Activated CD4-positive, CD25-positive, alpha-beta regulatory T cell treated with anti-CD3 and anti-CD28 coated beads, Interleukin-2, amount 50 U/mL, for 16 hours (primary cell): ENCODE results near the gene STAT6.

Experiments
- DNase-seq: peaks from one replicate; pipeline ENCODE4 v3.0.0-alpha.2; 2020; ENCODE audit warnings: low read depth, low spot score

STAT6 gene

GRCh38 chr12:57111031-57111734 is at the start of gene STAT6:
STAT6 (minus strand) TSS chr12:57111362; CDS start chr12:57108278, 3,084 bp downstream.
- DNase-seq = peak; percentile 74

DNA sequence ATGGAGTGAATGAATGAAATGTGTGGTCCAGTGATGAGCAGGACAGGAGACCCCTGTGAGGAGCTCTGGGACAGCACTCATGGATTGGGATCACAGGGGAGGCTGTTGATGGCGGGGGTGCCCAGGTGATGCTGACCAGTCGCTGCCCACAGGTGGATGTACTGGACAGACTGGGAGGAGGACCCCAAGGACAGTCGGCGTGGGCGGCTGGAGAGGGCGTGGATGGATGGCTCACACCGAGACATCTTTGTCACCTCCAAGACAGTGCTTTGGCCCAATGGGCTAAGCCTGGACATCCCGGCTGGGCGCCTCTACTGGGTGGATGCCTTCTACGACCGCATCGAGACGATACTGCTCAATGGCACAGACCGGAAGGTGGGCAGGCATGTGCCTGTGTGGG is 49.6 kb upstream of the STAT6 start:
- DNase-seq = no peak

DNA sequence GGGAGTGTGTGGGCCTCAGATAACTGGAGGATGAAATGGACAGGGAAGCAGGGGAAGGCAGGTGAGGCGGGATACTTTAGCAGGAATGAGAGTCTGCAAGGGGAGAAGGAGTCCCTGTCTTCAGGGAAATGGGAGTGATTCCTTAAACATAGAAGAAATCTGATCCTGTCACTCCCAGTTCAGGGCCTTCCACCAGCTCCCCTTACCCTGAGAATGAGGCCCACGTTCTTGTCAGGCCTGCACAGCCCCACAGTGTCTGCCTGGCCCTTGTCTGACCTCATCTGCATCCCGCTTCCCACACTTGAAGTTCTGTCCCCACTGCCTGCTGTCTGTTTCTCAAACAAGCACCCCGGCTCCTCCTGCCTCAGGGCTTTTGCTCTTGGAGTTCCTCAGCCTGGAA is 48.9 kb upstream of the STAT6 start:
- no peak for DNase-seq

DNA sequence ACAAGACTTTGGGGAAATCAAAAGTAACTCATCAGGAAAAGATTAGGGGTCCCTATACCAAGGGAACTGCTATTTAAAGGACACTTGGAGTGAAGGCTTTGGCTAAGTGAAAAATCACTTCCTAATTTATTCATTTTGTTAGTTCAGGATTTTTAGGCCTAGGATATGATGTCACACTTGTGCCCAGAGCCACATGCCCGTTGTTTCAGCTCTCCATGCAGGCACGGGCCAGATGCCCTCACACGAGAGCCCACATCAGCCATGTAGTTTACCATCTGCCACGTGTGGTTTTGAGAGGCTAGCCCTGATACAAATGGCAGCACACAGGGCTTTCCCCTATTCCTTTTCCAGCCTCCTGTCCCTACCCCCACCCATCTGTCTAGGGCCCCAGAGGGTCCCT is 48.1 kb upstream of the STAT6 start:
- no peak for DNase-seq

DNA sequence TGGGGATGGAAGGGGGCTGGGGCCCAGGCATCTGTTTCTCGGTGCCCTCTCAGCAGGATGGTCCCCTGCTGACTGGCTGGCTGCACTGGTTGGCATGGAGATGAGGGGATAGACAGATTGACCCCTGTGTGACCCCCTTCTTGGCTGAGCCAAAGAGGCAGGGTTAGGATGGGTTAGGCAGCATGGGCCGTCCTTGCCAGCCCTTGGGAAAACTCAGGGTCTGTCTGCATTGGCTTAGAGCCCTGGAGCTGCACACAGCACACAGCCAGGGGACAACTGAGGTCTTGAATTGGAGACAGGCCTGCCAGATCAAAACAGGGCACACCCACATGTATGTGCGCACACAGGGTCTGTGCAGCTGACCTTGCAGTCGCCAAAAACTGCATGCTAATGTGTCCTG is 47.5 kb upstream of the STAT6 start:
- no peak for DNase-seq

DNA sequence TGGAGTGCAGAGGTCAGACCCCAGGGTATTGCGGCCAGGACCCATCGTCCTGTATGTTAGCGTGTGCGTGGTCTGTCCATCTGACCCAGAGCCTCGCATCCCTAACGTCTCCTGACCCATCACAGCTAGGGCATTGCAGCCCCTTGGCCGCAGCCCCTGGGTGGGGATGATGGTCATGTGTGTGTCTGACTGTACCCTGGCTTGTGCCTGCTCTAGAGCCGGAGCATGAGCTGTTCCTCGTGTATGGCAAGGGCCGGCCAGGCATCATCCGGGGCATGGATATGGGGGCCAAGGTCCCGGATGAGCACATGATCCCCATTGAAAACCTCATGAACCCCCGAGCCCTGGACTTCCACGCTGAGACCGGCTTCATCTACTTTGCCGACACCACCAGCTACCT is 47.0 kb upstream of the STAT6 start:
- no peak for DNase-seq

DNA sequence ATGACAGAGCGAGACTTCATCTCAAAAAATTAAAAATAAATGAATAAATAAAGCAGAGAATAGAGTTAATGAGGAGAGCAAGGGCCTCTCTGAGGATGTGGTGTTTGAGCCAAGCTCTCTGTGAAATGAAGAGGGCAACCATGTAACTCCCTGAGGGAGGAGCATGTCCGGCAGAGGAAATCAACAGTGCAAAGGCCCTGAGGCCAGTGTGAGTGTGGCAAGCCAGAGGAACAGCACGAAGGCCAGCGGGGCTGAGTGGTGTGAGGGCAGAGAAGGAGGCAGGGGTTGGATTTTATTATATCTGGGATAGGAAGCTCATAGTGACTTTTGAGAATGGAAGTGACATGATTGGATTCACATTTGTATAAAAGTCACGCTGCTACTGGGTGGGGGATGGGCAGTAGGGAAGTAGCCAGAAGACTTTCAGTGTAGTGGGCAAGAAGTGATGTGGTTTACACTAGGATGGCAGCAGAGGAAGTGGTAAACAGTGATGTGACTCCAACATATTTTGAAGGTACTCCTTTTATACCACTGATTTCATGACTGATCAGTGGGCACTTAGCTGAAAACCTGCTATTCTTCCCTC is 46.5 kb upstream of the STAT6 start:
- DNase-seq = no peak

DNA sequence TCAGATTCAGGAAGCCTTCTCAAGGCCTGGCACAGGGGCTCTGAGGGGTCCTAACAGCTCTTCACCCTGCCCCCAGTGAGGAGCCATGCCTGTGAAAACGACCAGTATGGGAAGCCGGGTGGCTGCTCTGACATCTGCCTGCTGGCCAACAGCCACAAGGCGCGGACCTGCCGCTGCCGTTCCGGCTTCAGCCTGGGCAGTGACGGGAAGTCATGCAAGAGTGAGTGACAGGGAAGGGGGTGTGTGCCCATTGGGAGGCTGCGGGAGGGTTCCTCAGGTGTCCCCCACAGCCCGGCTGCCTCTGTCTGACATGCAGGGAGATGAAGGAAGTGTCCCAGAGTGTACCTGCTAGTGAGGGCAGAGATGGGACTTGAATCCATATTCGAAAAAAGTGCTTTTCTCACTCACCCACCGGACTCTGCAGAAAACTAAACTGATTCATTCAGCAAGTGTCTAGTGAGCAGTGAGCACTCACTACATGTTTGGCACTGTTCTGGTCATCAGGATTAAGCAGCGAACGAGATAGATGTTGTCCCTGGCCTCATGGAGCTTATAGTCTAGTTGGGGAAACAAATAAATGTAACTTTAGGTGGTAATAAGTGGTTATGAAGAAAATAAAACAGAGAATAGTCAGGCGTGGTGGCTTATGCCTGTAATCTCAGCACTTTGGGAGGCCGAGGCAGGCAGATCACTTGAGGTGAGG is 45.7 kb upstream of the STAT6 start:
- DNase-seq = no peak

- no peak for DNase-seq
These were observed 43.8 kb upstream of the STAT6 start for GRCh38 chr12:57154804-57155434.

DNA sequence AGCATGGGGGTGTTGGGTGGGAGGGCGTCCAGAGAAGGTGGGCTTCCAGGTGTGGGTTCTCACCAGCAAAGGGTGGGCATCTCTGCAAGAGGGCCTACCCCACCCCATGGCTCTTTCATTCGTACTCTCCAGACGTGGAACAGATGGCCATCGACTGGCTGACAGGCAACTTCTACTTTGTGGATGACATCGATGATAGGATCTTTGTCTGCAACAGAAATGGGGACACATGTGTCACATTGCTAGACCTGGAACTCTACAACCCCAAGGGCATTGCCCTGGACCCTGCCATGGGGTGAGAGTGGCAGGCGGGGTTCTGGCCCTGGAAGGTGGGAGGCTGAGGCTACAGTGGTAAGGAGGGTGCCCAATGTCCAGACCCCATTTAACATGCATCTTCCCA is 42.9 kb upstream of the STAT6 start:
- no peak for DNase-seq

- no peak for DNase-seq
These were observed 42.3 kb upstream of the STAT6 start for GRCh38 chr12:57153415-57153997.

GRCh38 chr12:57152639-57153038 is 41.5 kb upstream of the STAT6 start:
- no peak for DNase-seq

DNA sequence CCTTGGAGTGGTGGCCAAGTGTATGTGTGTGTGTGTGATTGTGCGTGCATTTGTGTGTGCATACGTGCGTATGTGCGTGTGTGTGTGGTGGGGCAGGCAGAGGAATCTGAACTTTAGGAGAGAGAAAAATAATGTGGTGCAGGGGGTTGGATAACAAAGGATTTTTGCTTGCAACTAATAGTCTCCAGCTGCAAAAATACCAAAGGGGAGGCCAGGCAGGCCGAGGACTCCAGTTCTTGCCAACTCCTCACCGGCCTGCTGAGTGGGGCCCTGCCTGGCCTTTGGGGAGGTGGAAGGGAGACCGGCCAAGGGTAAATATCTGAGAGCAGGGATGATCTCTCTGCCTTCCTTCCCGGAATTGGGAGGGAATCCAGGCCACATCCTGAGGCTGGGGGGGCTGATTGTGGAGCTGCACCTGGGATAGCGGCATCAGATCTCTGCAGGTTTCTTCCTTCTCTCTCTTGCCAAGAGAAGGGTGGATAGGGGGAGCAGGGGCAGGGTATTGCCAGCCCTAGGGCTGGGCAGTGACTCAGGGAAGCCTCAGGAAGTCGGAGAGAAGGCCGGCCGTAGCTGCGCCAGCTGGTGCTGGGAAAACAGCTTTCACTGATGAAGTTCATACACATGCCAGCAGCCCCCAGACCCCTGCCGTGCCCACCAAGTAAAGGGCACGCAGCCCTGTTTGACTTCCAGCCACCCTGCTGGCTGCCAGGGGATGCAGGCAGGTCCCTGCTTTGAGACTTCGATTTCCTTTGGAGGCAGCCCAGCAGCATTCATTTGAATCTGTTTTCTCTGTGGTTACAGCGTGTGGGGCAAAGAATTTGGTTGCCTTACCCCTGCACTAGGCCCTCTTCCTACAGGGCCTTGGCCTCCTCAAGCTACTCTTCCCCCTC is 40.8 kb upstream of the STAT6 start:
- DNase-seq = no peak

DNA sequence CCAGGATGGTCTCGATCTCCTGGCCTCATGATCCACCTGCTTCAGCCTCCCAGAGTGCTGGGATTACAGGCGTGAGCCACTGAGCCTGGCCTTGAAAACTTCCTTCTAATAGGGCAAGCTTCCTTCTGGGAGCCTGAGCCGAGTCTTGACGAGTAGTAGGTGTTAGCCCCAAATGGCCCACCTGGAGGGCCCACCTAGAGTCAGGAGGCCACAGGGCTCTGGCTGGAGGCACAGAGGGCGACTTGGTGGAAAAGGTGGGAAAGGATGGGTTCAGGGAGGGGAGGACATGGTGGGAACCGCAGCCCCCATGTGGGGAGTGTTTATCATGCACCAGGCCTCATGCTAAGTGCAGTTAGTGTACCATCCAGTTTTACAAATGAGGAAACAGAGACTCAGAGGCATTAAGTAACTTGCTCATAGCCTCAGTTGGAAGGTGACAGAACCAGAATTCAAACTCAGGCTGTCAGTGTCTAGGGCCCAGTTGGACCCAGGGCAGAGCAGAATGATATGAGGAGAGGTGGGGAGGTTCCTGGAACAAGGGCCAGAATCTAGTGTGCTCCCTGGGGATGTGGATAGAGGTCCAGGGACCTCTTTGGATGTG is 39.3 kb upstream of the STAT6 start:
- no peak for DNase-seq

DNA sequence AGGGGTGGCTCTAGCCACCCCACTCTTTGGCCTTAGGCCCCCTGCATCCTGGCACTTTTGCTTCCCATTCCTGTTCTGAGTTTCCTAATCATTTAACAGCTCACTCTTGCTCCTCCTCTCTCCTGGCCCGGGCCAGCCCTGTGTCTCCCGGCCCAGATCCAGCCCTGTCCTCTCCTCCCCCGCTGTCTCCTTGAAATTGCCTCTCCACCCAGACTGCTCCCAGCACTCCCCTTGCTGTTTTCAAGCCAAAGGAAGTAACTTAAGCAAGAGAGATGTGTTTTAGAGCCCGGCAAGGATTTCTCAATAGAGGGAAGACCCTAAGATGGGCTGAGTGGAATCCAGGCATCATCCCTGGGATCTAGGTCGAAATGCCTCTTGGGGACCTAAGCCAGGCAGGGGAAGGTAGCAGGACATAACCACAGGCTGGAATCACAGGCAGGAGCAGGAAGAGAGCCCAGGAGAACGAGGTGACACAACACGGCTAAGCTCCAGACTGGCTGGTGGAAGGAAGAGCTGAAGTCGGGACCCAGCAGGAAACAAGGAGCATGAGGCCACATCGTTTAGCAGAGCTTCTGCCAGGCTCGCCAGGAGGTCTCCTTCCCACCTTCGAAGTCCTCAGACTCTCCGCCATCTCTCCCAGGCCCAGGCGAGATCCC is 38.2 kb upstream of the STAT6 start:
- DNase-seq = no peak

GRCh38 chr12:57148469-57149244 is 37.5 kb upstream of the STAT6 start:
- no peak for DNase-seq

- DNase-seq = no peak
These were observed 36.1 kb upstream of the STAT6 start, which contains the start of gene LRP1-AS for GRCh38 chr12:57146961-57147944. LRP1-AS (minus strand) TSS chr12:57147619.

DNA sequence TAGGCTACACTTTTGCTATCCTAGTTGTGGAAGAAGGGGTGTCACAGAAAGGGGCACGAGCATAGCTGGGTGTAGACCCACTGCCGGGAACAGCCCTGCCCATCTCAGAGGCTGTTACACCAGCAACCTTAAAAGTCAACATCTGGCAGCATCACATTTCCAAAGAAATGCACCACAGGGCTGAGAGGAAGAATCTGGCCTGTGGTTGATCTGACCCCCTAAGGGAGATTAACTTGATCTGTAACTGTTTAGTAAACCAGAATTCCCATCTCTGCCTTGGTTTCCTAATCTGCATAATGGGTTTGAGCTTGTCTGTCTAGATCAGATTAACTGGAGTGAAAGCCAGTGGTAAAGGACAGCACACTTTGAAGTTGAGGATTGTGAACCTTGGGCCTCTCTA is 34.9 kb upstream of the STAT6 start:
- no peak for DNase-seq
